Activated CD4-positive, alpha-beta memory T cell treated with anti-CD3 and anti-CD28 coated beads for 36 hours (primary cell): ENCODE measurements around the gene ADCY5. TPM values are rescaled to one million over a fixed set of nuclear protein-coding genes. Genes with fewer than 3 reads are reported as not detected.
A peak's percentile ranks its signal among the peaks of the same experiment; 100 is the strongest.

Source experiments
- CTCF ChIA-PET: fragments of 350-600 bp; sonication (Branson Sonifier 250); formaldehyde crosslinking; loops from one replicate; lab custom pipeline; 2021; ENCODE audit warnings: antibody characterized with exemption, inconsistent platforms; lab: Charles Lee
- POLR2A ChIA-PET: fragments of 350-600 bp; sonication (Branson Sonifier 250); formaldehyde crosslinking; loops from one replicate; lab custom pipeline; 2021; ENCODE audit warnings: antibody characterized with exemption; lab: Charles Lee
- DNase-seq: peaks from one replicate; pipeline ENCODE4 v3.0.0-alpha.2; 2020
- H3K27ac Mint-ChIP-seq: one replicate; pipeline ENCODE4 v1.8.0; 2021; ENCODE audit warnings: mixed read lengths
- H3K27me3 Mint-ChIP-seq: one replicate; pipeline ENCODE4 v1.8.0; 2021; ENCODE audit warnings: mixed read lengths
- H3K36me3 Mint-ChIP-seq: one replicate; pipeline ENCODE4 v1.8.0; 2021; ENCODE audit warnings: mixed read lengths
- H3K4me1 Mint-ChIP-seq: one replicate; pipeline ENCODE4 v1.8.0; 2021; ENCODE audit warnings: low read depth, mixed read lengths
- H3K4me3 Mint-ChIP-seq: one replicate; pipeline ENCODE4 v1.8.0; 2021; ENCODE audit warnings: mild to moderate bottlenecking, mixed read lengths
- H3K9me3 Mint-ChIP-seq: one replicate; pipeline ENCODE4 v1.8.0; 2021; ENCODE audit warnings: mixed read lengths
- intact Hi-C: fragments of 100-400 bp; cut with micrococcal nuclease; formaldehyde crosslinking; loops from one replicate; pipeline ENCODE4 v1.15.1; 2023
- total RNA-seq, 2 experiments: library from RNA; stranded (reverse); gene quantifications; one replicate each; pipeline ENCODE4 v1.2.3, GENCODE V29; 2021

Gene ADCY5
- total RNA-seq, 2 experiments from 2014 or later, result not detected

- H3K27me3 Mint-ChIP-seq, result peaks cover 2% of the 10 kb centered on the region
- H3K9me3 Mint-ChIP-seq, result no peaks in the 10 kb centered on the region
- CTCF ChIA-PET, result no interaction called here
- POLR2A ChIA-PET, result no interaction called here
- no peaks in the 10 kb centered on the region for H3K4me1 Mint-ChIP-seq
- H3K27ac Mint-ChIP-seq, result no peak overlapping the region
- DNase-seq, result peak; percentile 3
- H3K4me3 Mint-ChIP-seq, result no peak overlapping the region
- intact Hi-C loops, result no loop called here
- H3K36me3 Mint-ChIP-seq, result no peaks in the 10 kb centered on the region
Observed at GRCh38 chr3:123292321-123293310, 156.3 kb downstream of the ADCY5 start.

DNA sequence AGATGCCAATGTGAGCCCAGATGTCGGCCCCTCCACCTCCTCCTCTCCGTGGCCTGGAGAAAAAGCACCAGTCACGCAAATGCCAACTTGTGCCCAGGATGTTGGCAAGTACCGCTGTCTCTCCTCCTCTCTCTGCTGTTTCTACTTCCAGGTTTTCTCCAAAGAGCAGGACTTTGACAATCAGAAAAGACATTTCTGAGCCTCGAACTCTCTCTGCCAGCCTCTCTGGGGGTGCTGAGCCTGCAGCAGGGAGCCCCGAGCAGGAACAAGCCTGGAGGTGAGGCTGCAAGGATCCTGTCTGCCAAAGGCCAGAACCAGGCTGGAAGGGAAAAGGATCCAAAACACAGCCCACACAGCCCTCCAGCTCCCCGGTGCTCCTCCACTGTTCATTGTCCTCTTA lies 157.5 kb downstream of the ADCY5 start:
- ChIA-PET POLR2A (no interaction called here), CTCF (no interaction called here)
- no peaks in the 10 kb centered on the region for H3K4me1 Mint-ChIP-seq
- no peak overlapping the region for H3K27ac Mint-ChIP-seq
- peaks cover 2% of the 10 kb centered on the region for H3K27me3 Mint-ChIP-seq
- H3K9me3 Mint-ChIP-seq, result no peaks in the 10 kb centered on the region
- H3K36me3 Mint-ChIP-seq, result no peaks in the 10 kb centered on the region
- intact Hi-C loops, result no loop called here
- DNase-seq, result no peak
- no peak overlapping the region for H3K4me3 Mint-ChIP-seq

- ChIA-PET CTCF (no interaction called here), POLR2A (no interaction called here)
- H3K4me1 Mint-ChIP-seq, result no peaks in the 10 kb centered on the region
- no peaks in the 10 kb centered on the region for H3K36me3 Mint-ChIP-seq
- no peak overlapping the region for H3K27ac Mint-ChIP-seq
- H3K27me3 Mint-ChIP-seq, result peaks cover 2% of the 10 kb centered on the region
- DNase-seq, result peak; percentile 4
- H3K9me3 Mint-ChIP-seq, result no peaks in the 10 kb centered on the region
- intact Hi-C loops, result no loop called here
- H3K4me3 Mint-ChIP-seq, result no peak overlapping the region
Observed at GRCh38 chr3:123290962-123291361, 157.9 kb downstream of the ADCY5 start.

GRCh38 chr3:123290107-123290930 lies 158.6 kb downstream of the ADCY5 start:
- Mint-ChIP-seq H3K27me3 (peaks cover 2% of the 10 kb centered on the region), H3K4me1 (no peaks in the 10 kb centered on the region), H3K27ac (no peak overlapping the region), H3K36me3 (no peaks in the 10 kb centered on the region), H3K4me3 (no peak overlapping the region), H3K9me3 (no peaks in the 10 kb centered on the region)
- CTCF ChIA-PET, result no interaction called here
- intact Hi-C loops, result no loop called here
- POLR2A ChIA-PET, result no interaction called here
- DNase-seq, result no peak

DNA sequence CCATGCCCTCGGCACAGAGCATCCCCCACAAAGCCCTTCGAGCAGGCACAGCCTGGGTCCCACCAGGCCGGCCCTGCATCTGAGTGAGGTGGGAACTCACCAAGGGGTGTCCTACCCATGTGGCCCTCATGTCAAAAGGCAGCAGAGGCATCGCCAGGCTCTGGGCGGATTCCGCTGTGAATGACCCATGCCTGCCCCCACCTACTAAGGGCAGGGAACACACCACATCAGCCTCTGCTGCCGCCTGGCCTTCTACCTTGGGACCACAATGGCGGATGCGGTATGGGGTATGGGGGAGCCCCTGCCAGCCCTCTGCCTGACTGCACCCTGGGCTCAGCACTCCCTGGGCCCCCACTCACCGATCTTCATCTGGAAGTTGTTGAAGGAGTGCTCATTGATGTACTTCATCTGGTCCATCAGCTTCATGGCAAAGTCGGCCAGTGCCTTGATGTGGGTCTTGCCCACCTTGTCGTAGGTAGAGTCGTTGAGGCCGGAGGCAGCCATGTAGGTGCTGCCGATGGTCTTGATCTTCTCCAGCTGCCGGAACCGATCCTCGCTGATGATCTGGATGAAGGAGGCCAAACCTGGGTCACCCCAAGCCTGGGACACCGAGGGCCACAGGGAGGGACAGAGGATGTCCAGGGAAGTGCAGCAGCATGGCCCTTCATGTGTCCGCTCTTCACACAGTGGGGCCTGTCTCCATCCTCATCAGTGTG lies 159.3 kb downstream of the ADCY5 start:
- Mint-ChIP-seq H3K9me3 (no peaks in the 10 kb centered on the region), H3K4me3 (no peak overlapping the region), H3K36me3 (no peaks in the 10 kb centered on the region), H3K27me3 (peaks cover 2% of the 10 kb centered on the region), H3K4me1 (no peaks in the 10 kb centered on the region), H3K27ac (no peak overlapping the region)
- no peak for DNase-seq
- CTCF ChIA-PET, result no interaction called here
- intact Hi-C loops, result no loop called here
- POLR2A ChIA-PET, result no interaction called here

DNA sequence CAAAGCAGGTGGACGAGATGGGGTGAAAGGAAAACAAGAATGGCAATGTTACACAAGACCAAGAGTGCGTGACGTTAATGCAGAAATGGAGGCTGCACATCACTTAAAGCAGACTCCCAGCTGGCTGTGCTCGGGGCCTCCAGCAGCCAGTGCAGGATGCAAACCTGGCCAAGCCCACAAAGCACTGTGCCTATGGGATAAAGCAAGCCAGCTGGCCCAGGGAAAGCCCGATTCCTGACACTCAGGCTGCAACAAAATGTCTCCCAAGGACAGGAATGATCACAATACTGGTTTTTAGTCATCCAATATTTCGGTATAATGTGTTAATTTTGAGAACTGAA lies 161.0 kb downstream of the ADCY5 start:
- H3K27me3 Mint-ChIP-seq, result peaks cover 2% of the 10 kb centered on the region
- H3K36me3 Mint-ChIP-seq, result no peaks in the 10 kb centered on the region
- H3K4me3 Mint-ChIP-seq, result no peak overlapping the region
- CTCF ChIA-PET, result interaction anchor here (0.7 kb wide), 1 partner anchor 19 kb away, joined by 3 read pairs; no protein-coding TSS in a partner anchor
- H3K27ac Mint-ChIP-seq, result no peak overlapping the region
- no peak for DNase-seq
- no peaks in the 10 kb centered on the region for H3K9me3 Mint-ChIP-seq
- no peaks in the 10 kb centered on the region for H3K4me1 Mint-ChIP-seq
- POLR2A ChIA-PET, result no interaction called here
- intact Hi-C loops, result no loop called here

DNA sequence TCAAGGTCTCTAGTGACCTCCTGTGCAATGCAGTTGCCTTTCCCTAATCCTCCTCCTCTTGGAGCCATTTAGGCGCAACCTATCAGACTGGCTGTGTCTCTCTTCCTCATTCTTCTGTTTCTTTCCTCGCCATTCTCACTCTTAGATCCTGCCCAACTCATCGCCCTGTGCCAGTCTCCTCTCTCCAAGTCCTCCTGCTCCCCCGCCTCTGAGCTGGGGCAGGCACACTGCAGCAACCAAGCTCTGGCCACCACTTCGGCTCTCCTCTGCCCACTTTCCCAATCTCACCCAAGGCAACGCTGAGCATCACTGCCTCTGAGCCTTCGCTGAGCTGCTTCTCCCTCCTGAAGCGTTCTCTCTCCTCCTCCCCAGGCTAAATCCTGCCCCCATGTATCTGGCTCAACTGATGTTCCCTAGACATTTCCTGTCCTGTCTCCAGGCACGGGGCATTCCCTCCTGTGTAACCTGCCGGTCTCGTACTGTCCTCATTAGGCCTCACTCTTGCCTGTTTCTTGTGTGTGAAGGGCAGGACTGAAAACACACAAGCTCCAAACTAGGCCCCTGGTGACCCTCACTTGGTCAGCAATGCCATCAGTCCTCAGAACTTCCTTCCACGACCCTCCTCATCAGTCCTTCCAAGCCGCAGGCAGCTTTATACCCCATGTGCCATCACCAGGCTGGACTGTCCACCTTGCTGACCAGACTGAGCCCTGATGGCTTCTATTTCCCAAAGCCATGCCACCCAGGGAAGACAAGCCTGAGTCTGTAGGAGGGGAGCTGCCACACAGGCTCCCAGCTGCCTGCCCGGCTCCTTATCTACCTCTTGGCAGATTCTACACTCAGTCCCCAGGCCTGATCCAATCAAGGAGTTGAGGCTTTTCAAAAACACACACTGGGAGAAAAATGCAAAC lies 161.6 kb downstream of the ADCY5 start:
- CTCF ChIA-PET, result interaction anchor here (0.7 kb wide), 1 partner anchor 19 kb away, joined by 3 read pairs; no protein-coding TSS in a partner anchor
- H3K27me3 Mint-ChIP-seq, result peaks cover 2% of the 10 kb centered on the region
- DNase-seq, result no peak

DNA sequence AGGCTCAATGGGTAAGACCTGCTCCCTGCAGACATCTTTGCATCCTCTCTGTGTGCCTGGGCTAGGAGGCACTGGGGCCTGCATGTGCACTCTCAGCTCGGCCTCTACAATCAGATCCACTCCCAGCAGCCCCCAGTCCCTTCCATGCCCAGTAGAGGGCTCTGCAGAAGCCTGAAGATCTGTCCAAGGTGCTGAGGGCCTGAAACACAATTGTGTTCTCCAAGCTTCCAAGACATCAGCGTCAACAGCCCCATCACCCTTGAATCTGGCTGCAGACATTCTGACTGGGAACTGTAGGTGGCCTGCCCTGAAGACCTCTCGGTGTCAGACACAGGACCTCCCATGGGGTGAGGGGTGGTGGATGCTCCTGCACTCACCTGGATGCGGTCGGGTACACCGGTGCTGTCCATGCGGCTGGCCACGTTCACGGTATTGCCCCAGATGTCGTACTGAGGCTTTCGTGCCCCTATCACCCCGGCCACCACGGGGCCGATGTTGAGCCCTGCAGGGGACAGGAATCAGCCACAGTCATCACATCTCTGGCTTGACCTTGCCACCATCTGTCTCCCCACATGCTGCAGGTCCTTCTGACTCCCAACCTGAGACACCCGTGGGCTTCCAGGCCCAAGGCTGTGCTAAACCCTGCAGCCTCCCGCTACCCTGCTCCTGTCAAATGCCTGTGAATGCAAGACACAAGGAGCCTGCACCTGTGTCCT lies 162.4 kb downstream of the ADCY5 start:
- H3K36me3 Mint-ChIP-seq, result no peaks in the 10 kb centered on the region
- H3K4me3 Mint-ChIP-seq, result no peak overlapping the region
- peaks cover 2% of the 10 kb centered on the region for H3K27me3 Mint-ChIP-seq
- ChIA-PET POLR2A (no interaction called here), CTCF (interaction anchor here (1.4 to 1.5 kb wide), 2 partner anchors 14 to 18 kb away, joined by 3 to 5 read pairs; no protein-coding TSS in a partner anchor)
- H3K27ac Mint-ChIP-seq, result no peak overlapping the region
- H3K9me3 Mint-ChIP-seq, result no peaks in the 10 kb centered on the region
- peak; percentile 55 for DNase-seq
- intact Hi-C loops, result no loop called here
- H3K4me1 Mint-ChIP-seq, result no peaks in the 10 kb centered on the region

More for the DNA sequence above, 161.6 kb downstream of the ADCY5 start:
- no peak overlapping the region for H3K27ac Mint-ChIP-seq
- POLR2A ChIA-PET, result no interaction called here
- H3K4me1 Mint-ChIP-seq, result no peaks in the 10 kb centered on the region
- H3K36me3 Mint-ChIP-seq, result no peaks in the 10 kb centered on the region
- H3K9me3 Mint-ChIP-seq, result no peaks in the 10 kb centered on the region
- intact Hi-C loops, result no loop called here
- H3K4me3 Mint-ChIP-seq, result no peak overlapping the region

GRCh38 chr3:123285931-123286307 lies 163.0 kb downstream of the ADCY5 start:
- intact Hi-C loops, result no loop called here
- ChIA-PET POLR2A (no interaction called here), CTCF (interaction anchor here (1.4 to 1.5 kb wide), 2 partner anchors 14 to 19 kb away, joined by 3 to 5 read pairs; no protein-coding TSS in a partner anchor)
- H3K36me3 Mint-ChIP-seq, result no peaks in the 10 kb centered on the region
- H3K4me3 Mint-ChIP-seq, result no peak overlapping the region
- H3K27ac Mint-ChIP-seq, result no peak overlapping the region
- no peaks in the 10 kb centered on the region for H3K9me3 Mint-ChIP-seq
- H3K27me3 Mint-ChIP-seq, result peaks cover 2% of the 10 kb centered on the region
- H3K4me1 Mint-ChIP-seq, result no peaks in the 10 kb centered on the region
- DNase-seq, result no peak

- H3K27ac Mint-ChIP-seq, result no peak overlapping the region
- no peaks in the 10 kb centered on the region for H3K36me3 Mint-ChIP-seq
- intact Hi-C loops, result no loop called here
- DNase-seq, result no peak
- POLR2A ChIA-PET, result no interaction called here
- CTCF ChIA-PET, result interaction anchor here (1.4 to 1.5 kb wide), 2 partner anchors 13 to 19 kb away, joined by 3 to 5 read pairs; no protein-coding TSS in a partner anchor
- no peak overlapping the region for H3K4me3 Mint-ChIP-seq
- H3K27me3 Mint-ChIP-seq, result peaks cover 2% of the 10 kb centered on the region
- no peaks in the 10 kb centered on the region for H3K4me1 Mint-ChIP-seq
- H3K9me3 Mint-ChIP-seq, result no peaks in the 10 kb centered on the region
Observed at GRCh38 chr3:123285479-123285878, 163.4 kb downstream of the ADCY5 start.
